ENCODE results near the gene ZP2. TPM values are rescaled to one million over a fixed set of nuclear protein-coding genes. Genes with fewer than 3 reads are reported as not detected.

The ZP2 gene
- polyA plus RNA-seq, 1 experiment: not detected

DNA sequence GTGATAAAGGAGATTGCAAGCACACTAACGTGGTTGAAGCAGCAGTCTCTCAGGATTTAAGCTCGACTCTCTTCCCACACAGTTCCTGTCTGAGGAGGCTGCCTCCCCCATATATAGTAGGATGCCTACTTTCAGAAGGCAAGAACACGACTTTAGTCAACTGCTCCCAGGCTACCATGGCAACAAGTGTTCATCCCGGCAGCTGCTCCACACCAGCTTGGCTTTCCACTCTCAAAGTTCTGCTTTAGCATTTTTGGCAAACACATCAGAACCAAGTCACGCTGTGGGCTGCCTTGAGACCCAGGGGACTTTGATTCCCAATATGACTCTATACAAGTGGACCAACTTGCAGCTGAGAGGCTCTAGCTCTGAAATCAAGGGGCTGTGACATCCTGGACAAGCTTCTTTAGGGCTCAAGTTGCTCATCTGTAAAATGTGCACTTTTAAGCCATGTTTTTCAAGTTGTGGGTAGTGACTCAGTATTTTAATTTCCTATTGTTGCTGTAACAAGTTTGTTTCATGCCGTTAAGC is 16.5 kb downstream of the ZP2 start:
- ChIA-PET CTCF (interaction anchor here (0.9 to 1.2 kb wide), 4 partner anchors 38 to 106 kb away, joined by 3 to 4 read pairs (median 4); no protein-coding TSS in a partner anchor), POLR2A (no interaction called here)
- no peaks in the 10 kb centered on the region for H3K36me3 ChIP-seq (ENCODE audit: control insufficient read depth, insufficient read depth, low read length)

DNA sequence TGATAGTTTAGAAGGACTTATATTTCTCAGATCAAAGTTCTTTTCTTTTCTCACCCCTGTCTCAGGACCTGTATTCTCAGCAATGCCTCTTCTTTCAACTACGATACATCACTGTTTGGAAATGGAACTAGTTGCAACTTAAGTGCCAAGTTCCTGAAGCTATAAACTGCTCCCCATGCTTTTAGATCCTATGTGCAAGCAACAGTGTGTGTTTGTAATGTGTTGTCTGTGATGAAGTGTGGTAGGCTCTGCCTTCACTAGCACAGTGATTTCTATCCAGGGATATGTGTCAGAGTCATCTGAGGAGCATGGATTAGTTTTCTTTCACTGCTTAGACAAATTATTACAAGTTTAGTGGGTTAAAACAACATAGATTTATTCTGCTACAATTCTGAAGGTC is 18.4 kb downstream of the ZP2 start:
- Histone ChIP-seq H3K36me3 (ENCODE audit: control insufficient read depth, insufficient read depth, low read length) (no peaks in the 10 kb centered on the region), H3K27me3 (ENCODE audit: control insufficient read depth, insufficient read depth, low read length) (peaks cover 2% of the 10 kb centered on the region; the same call in 1 of the 2 replicates), H3K4me3 (ENCODE audit: low read depth, low read length) (no peak overlapping the region)
- CTCF ChIA-PET: interaction anchor here (1.3 to 1.9 kb wide), 3 partner anchors 10 to 107 kb away, joined by 3 to 10 read pairs (median 4); no protein-coding TSS in a partner anchor
- no peak for DNase-seq (ENCODE audit: low read depth)
- TF ChIP-seq, protein P1, sequence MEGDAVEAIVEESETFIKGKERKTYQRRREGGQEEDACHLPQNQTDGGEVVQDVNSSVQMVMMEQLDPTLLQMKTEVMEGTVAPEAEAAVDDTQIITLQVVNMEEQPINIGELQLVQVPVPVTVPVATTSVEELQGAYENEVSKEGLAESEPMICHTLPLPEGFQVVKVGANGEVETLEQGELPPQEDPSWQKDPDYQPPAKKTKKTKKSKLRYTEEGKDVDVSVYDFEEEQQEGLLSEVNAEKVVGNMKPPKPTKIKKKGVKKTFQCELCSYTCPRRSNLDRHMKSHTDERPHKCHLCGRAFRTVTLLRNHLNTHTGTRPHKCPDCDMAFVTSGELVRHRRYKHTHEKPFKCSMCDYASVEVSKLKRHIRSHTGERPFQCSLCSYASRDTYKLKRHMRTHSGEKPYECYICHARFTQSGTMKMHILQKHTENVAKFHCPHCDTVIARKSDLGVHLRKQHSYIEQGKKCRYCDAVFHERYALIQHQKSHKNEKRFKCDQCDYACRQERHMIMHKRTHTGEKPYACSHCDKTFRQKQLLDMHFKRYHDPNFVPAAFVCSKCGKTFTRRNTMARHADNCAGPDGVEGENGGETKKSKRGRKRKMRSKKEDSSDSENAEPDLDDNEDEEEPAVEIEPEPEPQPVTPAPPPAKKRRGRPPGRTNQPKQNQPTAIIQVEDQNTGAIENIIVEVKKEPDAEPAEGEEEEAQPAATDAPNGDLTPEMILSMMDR (IDR thresholded peaks at IDR 0.05; ENCODE audit: insufficient read depth, low read depth, low read length): no peak
- POLR2A ChIA-PET: no interaction called here

More for the DNA sequence above, 16.5 kb downstream of the ZP2 start:
- no peak overlapping the region for H3K4me3 ChIP-seq (ENCODE audit: low read depth, low read length)
- H3K27me3 ChIP-seq (ENCODE audit: control insufficient read depth, insufficient read depth, low read length): peaks cover 3% of the 10 kb centered on the region; the same call in 1 of the 2 replicates
- DNase-seq (ENCODE audit: low read depth): no peak
- TF ChIP-seq, protein P1 (IDR thresholded peaks at IDR 0.05; ENCODE audit: insufficient read depth, low read depth, low read length): no peak

DNA sequence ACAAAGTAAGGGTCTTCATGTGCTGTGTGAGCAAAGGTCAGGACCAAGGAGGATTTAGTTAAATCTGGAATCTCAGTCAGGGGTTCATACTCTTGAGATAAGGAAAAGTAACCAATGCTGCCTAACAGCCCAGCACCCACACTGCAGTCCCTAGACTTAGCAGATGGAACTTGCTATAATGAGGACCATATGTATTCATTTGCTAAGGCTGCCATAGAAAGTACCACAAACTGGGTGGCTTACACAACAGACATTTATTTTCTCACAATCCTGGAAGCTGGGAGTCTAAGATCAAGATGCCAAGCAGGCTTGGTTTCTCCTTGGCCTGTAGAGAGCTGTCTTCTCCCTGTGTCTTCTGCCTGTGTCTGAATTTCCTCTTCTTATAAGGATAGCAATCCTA is 20.8 kb downstream of the ZP2 start:
- H3K36me3 ChIP-seq (ENCODE audit: control insufficient read depth, insufficient read depth, low read length): no peaks in the 10 kb centered on the region
- DNase-seq (ENCODE audit: low read depth): no peak
- POLR2A ChIA-PET: no interaction called here
- CTCF ChIA-PET: interaction anchor here (0.6 to 4.3 kb wide), 7 partner anchors 13 to 110 kb away, joined by 3 to 30 read pairs (median 3); no protein-coding TSS in a partner anchor
- TF ChIP-seq, protein P1 (IDR thresholded peaks at IDR 0.05; ENCODE audit: insufficient read depth, low read depth, low read length): no peak
- H3K27me3 ChIP-seq (ENCODE audit: control insufficient read depth, insufficient read depth, low read length): no peaks in the 10 kb centered on the region; the same call in 1 of the 2 replicates
- H3K4me3 ChIP-seq (ENCODE audit: low read depth, low read length): no peak overlapping the region

DNA sequence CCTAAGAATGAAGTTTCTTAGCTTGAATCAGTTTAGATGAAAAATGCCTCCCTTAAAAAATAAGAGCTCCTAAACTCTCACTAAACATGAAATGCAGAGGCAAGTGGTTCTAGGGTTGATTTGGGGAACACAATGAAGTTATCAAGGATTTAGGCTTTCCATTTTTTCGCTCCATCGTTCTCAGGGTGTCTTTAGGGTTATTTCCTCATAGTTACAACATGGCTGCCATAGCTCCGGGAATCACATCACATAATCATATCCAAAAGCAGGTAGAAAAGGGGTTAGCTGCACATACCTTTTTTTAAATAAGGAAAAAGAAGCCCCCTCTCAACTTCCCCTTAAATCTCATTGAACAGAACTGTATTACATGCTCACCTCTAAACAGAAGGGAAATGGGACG is 21.4 kb downstream of the ZP2 start:
- Histone ChIP-seq H3K27me3 (ENCODE audit: control insufficient read depth, insufficient read depth, low read length) (no peaks in the 10 kb centered on the region; the same call in 1 of the 2 replicates), H3K36me3 (ENCODE audit: control insufficient read depth, insufficient read depth, low read length) (no peaks in the 10 kb centered on the region), H3K4me3 (ENCODE audit: low read depth, low read length) (no peak overlapping the region)
- TF ChIP-seq, protein P1 (IDR thresholded peaks at IDR 0.05; ENCODE audit: insufficient read depth, low read depth, low read length): no peak
- DNase-seq (ENCODE audit: low read depth): no peak
- ChIA-PET CTCF (interaction anchor here (0.8 to 4.3 kb wide), 10 partner anchors 10 to 113 kb away, joined by 3 to 30 read pairs (median 10); partner anchors contain the start of gene CRYM), POLR2A (no interaction called here)

DNA sequence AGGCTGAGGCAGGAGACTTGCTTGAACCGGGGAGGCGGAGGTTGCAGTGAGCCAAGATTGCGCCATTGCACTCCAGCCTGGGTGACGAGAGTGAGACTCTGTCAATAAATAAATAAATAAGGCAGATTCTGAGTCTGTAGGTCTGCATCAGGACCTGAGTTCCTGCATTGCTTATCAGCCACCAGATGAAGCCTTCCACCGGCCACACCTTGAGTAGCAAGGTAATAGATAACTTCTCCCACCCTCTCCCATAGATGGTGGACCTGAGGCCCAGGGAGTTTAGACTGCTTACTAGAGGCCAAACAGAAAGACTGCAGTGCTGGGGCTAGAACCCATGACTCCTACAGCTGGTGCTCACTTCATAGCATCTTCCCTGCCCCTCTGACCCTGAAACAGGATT is 22.1 kb downstream of the ZP2 start:
- H3K36me3 ChIP-seq (ENCODE audit: control insufficient read depth, insufficient read depth, low read length): no peaks in the 10 kb centered on the region
- no peak overlapping the region for H3K4me3 ChIP-seq (ENCODE audit: low read depth, low read length)
- no peaks in the 10 kb centered on the region; the same call in 1 of the 2 replicates for H3K27me3 ChIP-seq (ENCODE audit: control insufficient read depth, insufficient read depth, low read length)
- CTCF ChIA-PET: interaction anchor here (0.7 to 4.3 kb wide), 24 partner anchors 7 to 1506 kb away, joined by 3 to 30 read pairs (median 6); partner anchors contain the start of genes CRYM and LDAF1
- POLR2A ChIA-PET: no interaction called here
- TF ChIP-seq, protein P1 (IDR thresholded peaks at IDR 0.05; ENCODE audit: insufficient read depth, low read depth, low read length): no peak
- no peak for DNase-seq (ENCODE audit: low read depth)
